CD4-positive, alpha-beta memory T cell (primary cell): Measurements from ENCODE around the gene SOWAHB. TPM values are rescaled to one million over a fixed set of nuclear protein-coding genes. Genes with fewer than 3 reads are reported as not detected.
A peak's percentile ranks its signal among the peaks of the same experiment; 100 is the strongest.

Experiments used
- CTCF ChIA-PET: fragments of 350-600 bp; sonication (Branson Sonifier 250); formaldehyde crosslinking; loops from one replicate; lab custom pipeline; 2021; ENCODE audit warnings: inconsistent platforms; ENCODE audit not compliant: partially characterized antibody; lab: Charles Lee
- POLR2A ChIA-PET: fragments of 350-600 bp; sonication (Branson Sonifier 250); formaldehyde crosslinking; loops from one replicate; lab custom pipeline; 2021; ENCODE audit not compliant: partially characterized antibody; lab: Charles Lee
- DNase-seq, 5 donors: peaks; one replicate each; pipeline versions ENCODE4 v3.0.0 to v3.0.0-alpha.2; 2020 to 2022; ENCODE audit warnings: mixed read lengths in 1 of 5
- H3K27ac ChIP-seq: one replicate; pipeline ENCODE4 v1.7.0; 2013; ENCODE audit warnings: low read depth, low read length
- H3K27me3 ChIP-seq: 2 replicates; pipeline ENCODE4 v1.7.0; 2013; ENCODE audit warnings: mild to moderate bottlenecking, low read length, moderate library complexity; ENCODE audit not compliant: insufficient read depth
- H3K36me3 ChIP-seq: 2 replicates; pipeline ENCODE4 v1.7.0; 2013; ENCODE audit warnings: mild to moderate bottlenecking, low read length, moderate library complexity; ENCODE audit not compliant: insufficient read depth
- H3K4me1 ChIP-seq: 2 replicates; pipeline ENCODE4 v1.7.0; 2013; ENCODE audit warnings: mild to moderate bottlenecking, low read length, moderate library complexity; ENCODE audit not compliant: insufficient read depth
- H3K4me3 ChIP-seq, 2 donors: one replicate each; pipeline ENCODE4 v1.7.0; 2013; ENCODE audit warnings: low read length in 2 of 2, mild to moderate bottlenecking in 1 of 2
- H3K9me3 ChIP-seq, 2 donors: one replicate each; pipeline ENCODE4 v1.7.0; 2013; ENCODE audit warnings: low read length in 2 of 2, control low read depth in 1 of 2; ENCODE audit not compliant: control insufficient read depth in 1 of 2
- H3K27ac Mint-ChIP-seq, 7 donors: one replicate each; pipeline ENCODE4 v1.8.0; 2020 to 2021; ENCODE audit warnings: mixed read lengths in 7 of 7, mild to moderate bottlenecking in 6 of 7, inconsistent platforms in 3 of 7, moderate library complexity in 3 of 7
- H3K27me3 Mint-ChIP-seq, 2 donors: one replicate each; pipeline ENCODE4 v1.8.0; 2020 to 2021; ENCODE audit warnings: mixed read lengths in 2 of 2
- H3K36me3 Mint-ChIP-seq, 2 donors: one replicate each; pipeline ENCODE4 v1.8.0; 2020 to 2021; ENCODE audit warnings: mixed read lengths in 2 of 2, inconsistent platforms in 1 of 2, mild to moderate bottlenecking in 1 of 2
- H3K4me1 Mint-ChIP-seq, 4 donors: one replicate each; pipeline ENCODE4 v1.8.0; 2020 to 2021; ENCODE audit warnings: mixed read lengths in 4 of 4, mild to moderate bottlenecking in 1 of 4
- H3K4me3 Mint-ChIP-seq, 8 donors: one replicate each; pipeline ENCODE4 v1.8.0; 2020 to 2021; ENCODE audit warnings: mixed read lengths in 8 of 8, mild to moderate bottlenecking in 7 of 8, moderate library complexity in 6 of 8, inconsistent platforms in 3 of 8
- H3K9me3 Mint-ChIP-seq, 8 donors: one replicate each; pipeline ENCODE4 v1.8.0; 2020 to 2021; ENCODE audit warnings: mixed read lengths in 8 of 8, mild to moderate bottlenecking in 5 of 8, inconsistent platforms in 3 of 8, moderate library complexity in 1 of 8
- intact Hi-C: fragments of 100-400 bp; cut with micrococcal nuclease; formaldehyde crosslinking; loops from one replicate; pipeline ENCODE4 v1.15.1; 2023
- polyA plus RNA-seq, 2 donors: library from polyadenylated mRNA; unstranded; fragments of 300-500 nt; fragmentation: Illumina TruSeq; gene quantifications; one replicate each; pipeline ENCODE4 v1.2.3, GENCODE V29; 2021
- total RNA-seq, 2 experiments: library from RNA; stranded (reverse); gene quantifications; one replicate each; pipeline ENCODE4 v1.2.3, GENCODE V29; 2021

The SOWAHB gene
- total and polyA plus RNA-seq, 4 experiments from 2014 or later = not detected

DNA sequence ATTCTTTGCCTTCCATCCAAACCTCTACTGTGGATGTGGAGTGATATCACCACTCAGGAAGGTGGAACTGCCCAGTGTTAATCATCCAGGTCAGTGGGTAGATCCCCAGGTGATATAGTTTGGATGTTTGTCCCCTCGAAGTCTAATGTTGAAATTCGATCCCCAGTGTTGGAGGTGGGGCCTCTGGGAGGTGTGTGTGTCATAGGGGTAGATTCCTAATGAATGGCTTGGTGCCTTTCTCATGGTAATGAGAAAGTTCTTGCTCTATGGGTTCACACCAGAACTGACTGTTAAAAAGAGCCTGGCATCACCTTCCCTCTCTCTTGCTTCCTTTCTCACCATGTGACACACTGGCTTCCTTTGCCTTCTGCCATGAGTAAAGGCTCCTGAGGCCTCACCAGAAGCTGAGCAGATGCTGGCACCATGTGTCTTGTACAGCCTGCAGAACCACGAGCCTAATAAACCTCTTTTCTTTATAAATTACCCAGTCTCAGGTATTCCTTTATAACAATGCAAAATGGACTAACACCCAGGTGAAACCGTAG lies 6.8 kb upstream of the SOWAHB start:
- H3K36me3 ChIP-seq = no peaks in the 10 kb centered on the region
- no peak for DNase-seq
- H3K4me1 Mint-ChIP-seq = no peaks in the 10 kb centered on the region
- no peak overlapping the region for H3K27ac Mint-ChIP-seq
- H3K27me3 ChIP-seq = peaks cover 11% of the 10 kb centered on the region
- no peaks in the 10 kb centered on the region for H3K4me1 ChIP-seq
- intact Hi-C loops = no loop called here
- no peaks in the 10 kb centered on the region for H3K36me3 Mint-ChIP-seq
- no peak overlapping the region for H3K27ac ChIP-seq
- ChIA-PET POLR2A (no interaction called here), CTCF (no interaction called here)
- H3K4me3 ChIP-seq = no peak overlapping the region
- H3K27me3 Mint-ChIP-seq = peaks cover 8 to 9% of the 10 kb centered on the region in 2 donors
- H3K9me3 Mint-ChIP-seq = peaks cover 0 to 3% (median 0%) of the 10 kb centered on the region in 8 donors
- H3K4me3 Mint-ChIP-seq = no peak overlapping the region
- H3K9me3 ChIP-seq = no peaks in the 10 kb centered on the region

DNA sequence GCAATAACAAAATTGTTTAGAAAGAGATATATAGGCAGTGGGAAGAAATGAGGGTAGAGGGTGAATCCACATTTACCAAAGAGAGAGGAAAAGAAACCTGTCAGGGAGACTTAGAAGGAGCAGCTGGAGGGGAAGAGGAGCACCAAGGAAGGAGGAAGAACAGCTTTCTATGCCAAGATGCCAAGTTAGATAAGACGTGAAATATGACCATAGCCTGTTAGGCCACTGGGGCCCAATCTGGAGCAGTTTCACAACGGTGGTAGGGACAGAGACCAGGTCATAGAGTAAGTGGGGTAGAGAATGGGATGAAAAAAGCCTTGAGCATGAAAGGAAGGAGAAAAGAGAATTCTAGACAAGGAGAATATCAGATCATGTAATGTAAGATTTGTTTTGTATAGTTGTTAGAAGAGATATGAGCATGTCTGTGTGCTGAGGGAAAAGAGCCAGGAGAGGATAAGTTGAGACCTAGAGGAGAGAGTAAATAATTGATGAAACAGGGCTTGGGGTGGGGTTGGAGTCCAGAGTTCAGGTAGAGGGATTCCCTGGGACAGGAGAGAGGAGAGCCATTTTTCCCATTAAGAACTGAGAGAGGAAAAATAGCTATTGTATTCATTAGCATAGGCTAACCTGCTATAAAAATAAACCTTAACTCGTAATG lies 4.4 kb upstream of the SOWAHB start:
- intact Hi-C loops = no loop called here
- Histone ChIP-seq H3K36me3 (no peaks in the 10 kb centered on the region), H3K27me3 (peaks cover 17% of the 10 kb centered on the region), H3K27ac (no peak overlapping the region), H3K4me1 (peaks cover 4% of the 10 kb centered on the region), H3K9me3 (no peaks in the 10 kb centered on the region), H3K4me3 (no peak overlapping the region)
- Mint-ChIP-seq H3K27me3 (peaks cover 20 to 21% of the 10 kb centered on the region in 2 donors), H3K4me1 (peaks cover 8 to 14% (median 10%) of the 10 kb centered on the region in 4 donors), H3K9me3 (peaks cover 0 to 3% (median 0%) of the 10 kb centered on the region in 8 donors), H3K36me3 (no peaks in the 10 kb centered on the region), H3K27ac (no peak overlapping the region), H3K4me3 (no peak overlapping the region)
- no peak for DNase-seq
- POLR2A ChIA-PET = no interaction called here
- CTCF ChIA-PET = no interaction called here

- ChIA-PET POLR2A (no interaction called here), CTCF (interaction anchor here (0.8 kb wide), 1 partner anchor 146 kb away, joined by 3 read pairs; no protein-coding TSS in a partner anchor)
- Mint-ChIP-seq H3K27me3 (peaks cover 26 to 29% of the 10 kb centered on the region in 2 donors), H3K4me3 (peak overlapping the region in 7 of 8 donors; percentile 72 to 86 (median 79)), H3K36me3 (no peaks in the 10 kb centered on the region), H3K9me3 (no peaks in the 10 kb centered on the region), H3K27ac (no peak overlapping the region), H3K4me1 (peaks cover 8 to 14% (median 10%) of the 10 kb centered on the region in 4 donors)
- H3K9me3 ChIP-seq = no peaks in the 10 kb centered on the region
- intact Hi-C loops = loop anchor here (1.0 to 5.0 kb wide), 3 partner anchors 51 to 148 kb away; no protein-coding TSS in a partner anchor
- peaks cover 23% of the 10 kb centered on the region for H3K27me3 ChIP-seq
- peaks cover 4% of the 10 kb centered on the region for H3K4me1 ChIP-seq
- DNase-seq = no peak
- no peak overlapping the region for H3K27ac ChIP-seq
- H3K36me3 ChIP-seq = no peaks in the 10 kb centered on the region
- H3K4me3 ChIP-seq = no peak overlapping the region
These were observed 1.2 kb upstream of the SOWAHB start for GRCh38 chr4:76898949-76899645.

DNA sequence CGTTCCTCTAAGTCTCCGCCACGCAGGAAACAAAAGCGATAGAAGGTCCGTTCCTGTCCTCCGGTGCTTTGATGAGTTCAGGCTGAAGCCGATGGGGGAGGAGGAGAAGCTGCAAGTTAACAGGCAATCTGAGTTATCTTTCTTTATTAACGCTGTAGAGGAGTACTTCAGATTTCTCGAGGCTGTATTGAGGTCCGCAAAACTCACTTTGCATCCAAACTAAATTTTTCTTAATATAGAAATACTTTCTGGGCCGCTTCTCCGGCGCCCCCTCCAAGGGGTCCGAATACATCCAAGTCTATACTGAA lies 395 bp upstream of the SOWAHB start:
- Histone ChIP-seq H3K27ac (no peak overlapping the region), H3K4me1 (peaks cover 4% of the 10 kb centered on the region), H3K36me3 (no peaks in the 10 kb centered on the region), H3K9me3 (no peaks in the 10 kb centered on the region), H3K4me3 (peak overlapping the region in 1 of 2 donors; percentile 49), H3K27me3 (peaks cover 23% of the 10 kb centered on the region)
- ChIA-PET CTCF (no interaction called here), POLR2A (no interaction called here)
- Mint-ChIP-seq H3K36me3 (no peaks in the 10 kb centered on the region), H3K9me3 (no peaks in the 10 kb centered on the region), H3K27me3 (peaks cover 26 to 29% of the 10 kb centered on the region in 2 donors), H3K4me3 (peak overlapping the region; percentile 72 to 86 (median 80)), H3K4me1 (peaks cover 8 to 14% (median 10%) of the 10 kb centered on the region in 4 donors), H3K27ac (no peak overlapping the region)
- no peak for DNase-seq
- intact Hi-C loops = loop anchor here (1.0 to 5.0 kb wide), 3 partner anchors 52 to 149 kb away; no protein-coding TSS in a partner anchor

DNA sequence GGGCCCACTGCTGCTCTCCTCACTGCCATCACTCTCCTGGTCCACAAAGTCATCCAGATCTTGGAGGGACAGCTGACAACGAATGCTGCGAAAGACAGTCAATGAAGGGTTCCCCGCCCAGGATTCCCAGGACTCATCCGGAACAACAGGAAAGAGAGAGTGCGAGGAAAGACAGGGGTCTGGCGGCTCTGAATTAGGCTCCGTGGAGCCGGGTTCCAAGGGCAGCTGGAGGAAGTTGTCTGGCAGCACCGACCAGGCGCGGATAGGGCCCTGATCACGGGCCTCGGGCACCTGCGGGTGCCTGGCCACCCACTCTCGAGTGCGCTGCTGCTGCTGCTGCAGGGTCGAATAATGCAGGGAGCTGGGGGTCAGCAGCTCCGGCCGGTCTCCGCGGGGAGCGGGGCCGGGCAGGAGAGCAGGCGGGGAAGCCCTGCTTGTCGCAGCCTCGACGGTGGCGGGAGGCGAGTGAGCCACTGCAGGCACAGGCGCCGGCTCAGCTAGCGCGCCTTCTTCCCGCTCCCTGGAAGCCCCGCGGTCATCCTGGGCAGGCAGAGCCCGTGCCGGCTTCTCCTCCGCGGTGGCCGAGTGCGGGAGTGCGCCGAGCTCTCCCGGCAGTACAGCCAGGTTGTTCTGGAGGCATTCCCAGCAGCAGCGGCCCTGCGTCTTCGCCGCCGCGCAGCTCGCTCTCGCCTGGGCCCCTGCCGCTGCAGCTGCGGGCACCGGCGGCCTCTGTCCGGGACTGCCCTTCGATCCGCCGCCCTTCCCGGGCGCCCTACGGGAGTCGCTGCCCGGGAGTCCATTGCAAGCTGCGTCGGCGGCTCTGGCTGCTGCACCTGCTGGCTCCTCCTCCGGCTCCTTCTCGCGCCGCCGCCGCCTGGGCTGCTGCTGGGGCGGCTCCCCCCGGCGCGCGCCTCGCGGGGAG lies 1.1 kb downstream of the SOWAHB start:
- peaks cover 23% of the 10 kb centered on the region for H3K27me3 ChIP-seq
- H3K4me1 Mint-ChIP-seq = peaks cover 8 to 14% (median 10%) of the 10 kb centered on the region in 4 donors
- intact Hi-C loops = loop anchor here (5.0 kb wide), 2 partner anchors 95 to 150 kb away; no protein-coding TSS in a partner anchor

DNA sequence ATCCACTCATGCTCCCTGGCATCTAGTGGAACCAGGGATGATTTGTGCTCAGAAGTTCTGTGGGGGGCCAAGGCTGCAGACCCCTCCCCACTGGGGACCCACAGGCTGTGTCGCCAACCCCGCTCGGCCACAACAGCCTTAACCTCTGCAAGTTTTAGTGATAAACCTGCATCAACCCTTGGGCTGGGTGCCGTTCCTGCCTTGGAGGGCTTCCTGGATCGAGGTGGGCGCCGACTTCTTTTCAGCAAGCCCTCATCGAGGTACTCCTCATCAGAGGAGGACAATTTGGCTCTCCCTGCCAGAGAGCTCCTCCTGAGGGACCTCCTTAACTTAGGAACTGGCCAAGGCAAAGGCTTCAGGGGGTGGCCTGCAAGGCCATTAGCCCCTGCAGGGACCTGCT lies 1.9 kb downstream of the SOWAHB start:
- Mint-ChIP-seq H3K27ac (no peak overlapping the region), H3K36me3 (no peaks in the 10 kb centered on the region), H3K4me1 (peaks cover 8 to 14% (median 10%) of the 10 kb centered on the region in 4 donors), H3K27me3 (peaks cover 30 to 38% of the 10 kb centered on the region in 2 donors), H3K9me3 (no peaks in the 10 kb centered on the region), H3K4me3 (peak overlapping the region in 1 of 8 donors; percentile 47)
- peaks cover 4% of the 10 kb centered on the region for H3K4me1 ChIP-seq
- no peaks in the 10 kb centered on the region for H3K36me3 ChIP-seq
- H3K4me3 ChIP-seq = no peak overlapping the region
- H3K9me3 ChIP-seq = no peaks in the 10 kb centered on the region
- POLR2A ChIA-PET = no interaction called here
- H3K27me3 ChIP-seq = peaks cover 21% of the 10 kb centered on the region
- H3K27ac ChIP-seq = no peak overlapping the region
- CTCF ChIA-PET = no interaction called here
- DNase-seq = no peak
- intact Hi-C loops = loop anchor here (5.0 kb wide), 2 partner anchors 96 to 151 kb away; no protein-coding TSS in a partner anchor

More for the DNA sequence above, 1.1 kb downstream of the SOWAHB start:
- Mint-ChIP-seq H3K4me3 (peak overlapping the region in 6 of 8 donors; percentile 29 to 67 (median 46)), H3K27me3 (peaks cover 28 to 37% of the 10 kb centered on the region in 2 donors), H3K27ac (no peak overlapping the region), H3K9me3 (no peaks in the 10 kb centered on the region), H3K36me3 (no peaks in the 10 kb centered on the region)
- H3K36me3 ChIP-seq = no peaks in the 10 kb centered on the region
- no peaks in the 10 kb centered on the region for H3K9me3 ChIP-seq
- POLR2A ChIA-PET = interaction anchor here (0.8 to 1.2 kb wide), 2 partner anchors 53 to 99 kb away, joined by 3 to 6 read pairs; partner anchors contain the start of gene SEPTIN11
- no peak overlapping the region for H3K27ac ChIP-seq
- CTCF ChIA-PET = interaction anchor here (0.7 kb wide), 1 partner anchor 26 kb away, joined by 3 read pairs; no protein-coding TSS in a partner anchor
- peaks cover 4% of the 10 kb centered on the region for H3K4me1 ChIP-seq
- peak overlapping the region in 1 of 2 donors; percentile 49 for H3K4me3 ChIP-seq
- peak; percentile 33 to 41 (median 35) for DNase-seq
